Activated T-cell treated with anti-CD3 and anti-CD28 coated beads, Interleukin-2, amount 50 U/mL, for 4 hours (primary cell): Measurements from ENCODE around the gene RGS7. TPM values are rescaled to one million over a fixed set of nuclear protein-coding genes. Genes with fewer than 3 reads are reported as not detected.

Source experiments
- ATAC-seq, 2 donors: fragments of 200-7000 bp; cut with Tn5 transposase; one replicate each; pipeline ENCODE4 v1.10.0; 2021
- DNase-seq: peaks from one replicate; pipeline ENCODE4 v3.0.0-alpha.2; 2020
- H3K27me3 Mint-ChIP-seq: one replicate; pipeline ENCODE4 v1.8.0; 2021; ENCODE audit warnings: low read depth, mixed read lengths
- H3K36me3 Mint-ChIP-seq: one replicate; pipeline ENCODE4 v1.8.0; 2022; ENCODE audit warnings: mixed read lengths; ENCODE audit not compliant: insufficient read depth
- H3K4me1 Mint-ChIP-seq: one replicate; pipeline ENCODE4 v1.8.0; 2021; ENCODE audit warnings: low read depth, mixed read lengths
- H3K4me3 Mint-ChIP-seq: one replicate; pipeline ENCODE4 v1.8.0; 2021; ENCODE audit warnings: mild to moderate bottlenecking, moderate library complexity, mixed read lengths
- H3K9me3 Mint-ChIP-seq: one replicate; pipeline ENCODE4 v1.8.0; 2021; ENCODE audit warnings: mixed read lengths
- total RNA-seq, 3 donors: library from RNA; stranded (reverse); gene quantifications; one replicate each; pipeline ENCODE4 v1.2.1, GENCODE V29; 2021

Gene RGS7
- total RNA-seq, 3 donors from 2014 or later, result not detected

DNA sequence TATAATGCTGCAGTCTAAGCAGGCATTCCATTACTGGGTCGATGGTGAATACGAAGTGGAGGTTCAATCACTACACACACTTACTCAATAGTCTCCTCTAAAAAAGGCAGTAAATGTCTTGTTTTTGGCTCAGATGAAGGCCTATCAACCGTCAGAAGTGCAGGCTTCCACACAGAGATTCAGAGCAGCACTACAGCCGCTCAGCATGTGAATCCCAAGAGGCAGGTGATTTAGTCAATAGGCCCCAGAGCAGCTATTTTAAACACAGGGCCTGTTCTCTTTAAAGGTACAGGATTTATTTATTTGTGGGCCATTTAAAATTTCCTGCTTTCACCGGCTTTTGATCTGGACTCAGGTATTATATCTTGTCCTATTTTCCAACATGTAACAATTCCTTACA, 293.7 kb downstream of the RGS7 start:
- ATAC-seq, result no peak
- no peak overlapping the region for H3K4me3 Mint-ChIP-seq
- DNase-seq, result no peak
- peaks cover 2% of the 10 kb centered on the region for H3K9me3 Mint-ChIP-seq
- no peaks in the 10 kb centered on the region for H3K36me3 Mint-ChIP-seq
- H3K27me3 Mint-ChIP-seq, result no peaks in the 10 kb centered on the region
- no peaks in the 10 kb centered on the region for H3K4me1 Mint-ChIP-seq

- Mint-ChIP-seq H3K4me1 (no peaks in the 10 kb centered on the region), H3K36me3 (no peaks in the 10 kb centered on the region), H3K9me3 (peaks cover 2% of the 10 kb centered on the region), H3K27me3 (no peaks in the 10 kb centered on the region), H3K4me3 (no peak overlapping the region)
- DNase-seq, result no peak
- no peak for ATAC-seq
Measured at GRCh38 chr1:241061062-241061461, 295.9 kb downstream of the RGS7 start.

DNA sequence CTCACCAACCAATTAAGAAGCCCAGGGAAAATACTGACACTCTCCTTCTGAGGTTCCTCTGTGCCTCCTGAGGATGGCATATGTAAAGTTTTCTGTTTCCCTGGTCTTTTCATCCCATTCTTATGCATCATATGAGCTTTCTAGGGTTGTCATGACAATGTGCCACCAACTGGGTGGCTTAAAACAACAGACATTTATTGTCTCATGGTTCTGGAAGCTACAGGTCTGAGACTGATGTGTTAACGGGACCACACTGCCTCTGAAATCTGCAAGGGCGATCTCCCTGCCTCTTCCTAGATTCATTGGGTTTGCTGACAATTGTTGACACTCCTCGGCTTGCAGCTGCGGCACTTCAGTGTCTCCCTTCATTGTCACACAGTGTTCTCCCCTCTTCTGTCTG, 308.4 kb downstream of the RGS7 start:
- ATAC-seq, result no peak
- no peak overlapping the region for H3K4me3 Mint-ChIP-seq
- H3K27me3 Mint-ChIP-seq, result no peaks in the 10 kb centered on the region
- H3K36me3 Mint-ChIP-seq, result no peaks in the 10 kb centered on the region
- no peaks in the 10 kb centered on the region for H3K4me1 Mint-ChIP-seq
- no peak for DNase-seq
- peaks cover 3% of the 10 kb centered on the region for H3K9me3 Mint-ChIP-seq

GRCh38 chr1:241045659-241046058, 311.3 kb downstream of the RGS7 start:
- Mint-ChIP-seq H3K36me3 (no peaks in the 10 kb centered on the region), H3K4me3 (no peak overlapping the region), H3K4me1 (no peaks in the 10 kb centered on the region), H3K9me3 (peaks cover 6% of the 10 kb centered on the region), H3K27me3 (no peaks in the 10 kb centered on the region)
- DNase-seq, result no peak
- ATAC-seq, result no peak

DNA sequence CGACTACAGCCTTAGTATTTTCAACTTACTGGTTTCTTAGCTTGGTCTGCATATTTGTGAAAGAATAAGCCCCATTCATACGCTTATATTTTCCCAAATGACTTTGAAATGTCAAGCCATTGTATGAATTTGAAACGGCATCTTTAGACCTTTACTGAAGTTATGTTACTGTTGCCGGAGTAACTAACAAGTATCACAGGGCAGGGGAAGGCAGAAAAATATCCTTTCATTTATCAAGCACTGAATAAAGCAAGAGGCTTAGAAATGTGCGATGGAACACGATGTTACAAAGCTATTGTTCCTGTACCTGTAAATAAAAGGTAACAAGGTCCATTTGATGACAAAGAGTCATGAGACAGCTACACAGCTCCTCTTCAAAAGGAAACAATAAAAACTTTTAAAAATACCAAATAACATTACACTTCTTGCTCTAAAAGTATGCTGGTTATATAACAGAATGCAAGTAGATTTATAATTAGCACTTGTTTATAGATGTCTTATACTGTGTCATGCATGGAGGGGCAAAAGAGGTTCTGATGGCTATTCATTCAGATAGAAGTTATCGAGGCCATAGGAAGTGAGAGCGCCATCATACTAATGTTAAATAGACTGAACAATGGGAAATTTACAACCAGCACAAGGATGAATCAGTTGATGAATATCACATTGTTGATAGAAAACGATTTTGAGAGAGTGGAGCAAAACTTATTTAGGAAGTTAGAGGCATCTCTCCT, 322.6 kb downstream of the RGS7 start:
- peaks cover 6% of the 10 kb centered on the region for H3K9me3 Mint-ChIP-seq
- no peaks in the 10 kb centered on the region for H3K4me1 Mint-ChIP-seq
- H3K27me3 Mint-ChIP-seq, result no peaks in the 10 kb centered on the region
- DNase-seq (no peak), ATAC-seq (no peak)
- H3K36me3 Mint-ChIP-seq, result no peaks in the 10 kb centered on the region
- no peak overlapping the region for H3K4me3 Mint-ChIP-seq

DNA sequence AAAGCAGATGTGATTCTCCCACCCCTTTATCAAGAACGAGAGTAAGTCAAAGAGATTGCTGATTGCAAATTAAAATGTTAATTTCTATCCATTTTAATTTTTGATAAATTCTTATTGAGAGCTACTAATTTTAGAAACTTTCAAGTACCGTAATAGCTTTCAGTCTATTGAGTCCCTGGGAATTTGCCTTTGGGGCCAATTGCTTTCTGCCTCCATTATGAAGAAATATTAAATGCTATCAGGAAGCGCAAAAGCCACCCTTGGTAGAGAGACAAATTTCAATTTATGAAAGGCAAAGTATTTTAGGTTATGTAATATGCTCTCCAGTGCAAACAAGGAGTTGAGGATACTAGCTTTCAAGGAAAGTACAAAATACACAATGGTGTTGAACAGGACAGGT, 332.2 kb downstream of the RGS7 start:
- Mint-ChIP-seq H3K4me3 (no peak overlapping the region), H3K4me1 (no peaks in the 10 kb centered on the region), H3K36me3 (no peaks in the 10 kb centered on the region), H3K27me3 (no peaks in the 10 kb centered on the region), H3K9me3 (no peaks in the 10 kb centered on the region)
- no peak for ATAC-seq
- DNase-seq, result no peak

DNA sequence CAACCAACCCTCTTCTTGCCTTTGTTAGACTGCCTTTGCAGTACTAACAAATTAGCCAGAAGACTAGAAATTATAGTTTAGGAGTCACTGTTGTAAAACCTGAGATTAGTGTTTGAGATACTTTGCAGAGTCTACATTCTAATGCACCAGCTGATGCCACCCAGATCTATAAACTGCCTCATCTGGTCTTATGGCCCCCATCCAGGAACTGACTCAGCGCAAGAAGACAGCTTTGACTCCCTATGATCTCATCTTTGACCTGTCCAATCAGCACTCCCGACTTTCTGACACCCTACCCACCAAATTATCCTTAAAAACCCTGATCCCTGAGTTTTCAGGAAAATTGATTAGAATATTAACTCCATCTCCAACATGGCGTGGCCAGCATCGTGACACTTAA, 334.6 kb downstream of the RGS7 start:
- ATAC-seq, result no peak
- no peaks in the 10 kb centered on the region for H3K27me3 Mint-ChIP-seq

GRCh38 chr1:241020851-241021697, 335.9 kb downstream of the RGS7 start:
- DNase-seq, result no peak
- H3K4me3 Mint-ChIP-seq, result no peak overlapping the region
- peaks cover 21% of the 10 kb centered on the region for H3K9me3 Mint-ChIP-seq
- no peak for ATAC-seq
- no peaks in the 10 kb centered on the region for H3K36me3 Mint-ChIP-seq
- no peaks in the 10 kb centered on the region for H3K4me1 Mint-ChIP-seq
- H3K27me3 Mint-ChIP-seq, result no peaks in the 10 kb centered on the region

More for the DNA sequence above, 334.6 kb downstream of the RGS7 start:
- Mint-ChIP-seq H3K4me3 (no peak overlapping the region), H3K9me3 (peaks cover 13% of the 10 kb centered on the region), H3K36me3 (no peaks in the 10 kb centered on the region), H3K4me1 (no peaks in the 10 kb centered on the region)
- DNase-seq, result no peak

DNA sequence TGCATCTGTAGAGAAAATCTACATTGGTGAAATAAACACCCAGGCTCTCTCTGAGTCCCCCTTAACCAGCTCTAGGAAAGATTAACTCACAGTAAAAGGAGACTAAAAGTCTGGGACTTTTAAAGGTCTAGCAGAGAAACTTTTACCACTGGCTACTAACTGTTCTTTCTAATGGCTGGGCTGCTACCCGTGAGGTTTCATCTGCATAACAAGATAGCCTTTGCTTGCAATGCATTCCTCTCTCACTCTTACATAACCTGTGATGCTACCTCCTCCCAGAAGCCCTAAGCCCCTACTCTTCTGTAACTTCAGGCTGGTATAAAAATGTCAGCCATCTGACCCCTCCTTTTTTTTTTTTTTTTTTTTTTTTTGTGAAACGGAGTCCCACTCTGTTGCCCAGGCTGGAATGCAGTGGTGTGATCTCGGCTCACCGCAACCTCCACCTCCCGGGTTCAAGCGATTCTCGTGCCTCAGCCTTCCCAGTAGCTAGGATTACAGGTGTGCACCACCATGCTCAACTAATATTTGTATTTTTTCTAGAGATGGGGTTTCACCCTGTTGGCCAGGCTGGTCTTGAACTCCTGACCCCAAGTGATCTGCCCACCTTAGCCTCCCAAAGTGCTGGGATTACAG, 344.2 kb downstream of the RGS7 start:
- no peak overlapping the region for H3K4me3 Mint-ChIP-seq
- DNase-seq (no peak), ATAC-seq (no peak)
- H3K9me3 Mint-ChIP-seq, result peaks cover 20% of the 10 kb centered on the region
- no peaks in the 10 kb centered on the region for H3K4me1 Mint-ChIP-seq
- H3K27me3 Mint-ChIP-seq, result no peaks in the 10 kb centered on the region
- no peaks in the 10 kb centered on the region for H3K36me3 Mint-ChIP-seq

GRCh38 chr1:241007668-241008067, 349.3 kb downstream of the RGS7 start:
- DNase-seq (no peak), ATAC-seq (no peak)
- H3K27me3 Mint-ChIP-seq, result no peaks in the 10 kb centered on the region
- H3K4me3 Mint-ChIP-seq, result no peak overlapping the region
- H3K36me3 Mint-ChIP-seq, result no peaks in the 10 kb centered on the region
- H3K4me1 Mint-ChIP-seq, result no peaks in the 10 kb centered on the region
- peaks cover 10% of the 10 kb centered on the region for H3K9me3 Mint-ChIP-seq

- Mint-ChIP-seq H3K27me3 (no peaks in the 10 kb centered on the region), H3K4me3 (no peak overlapping the region), H3K4me1 (no peaks in the 10 kb centered on the region), H3K9me3 (peaks cover 15% of the 10 kb centered on the region), H3K36me3 (no peaks in the 10 kb centered on the region)
- ATAC-seq, result no peak
- no peak for DNase-seq
Measured at GRCh38 chr1:240999826-241000225, 357.2 kb downstream of the RGS7 start.

DNA sequence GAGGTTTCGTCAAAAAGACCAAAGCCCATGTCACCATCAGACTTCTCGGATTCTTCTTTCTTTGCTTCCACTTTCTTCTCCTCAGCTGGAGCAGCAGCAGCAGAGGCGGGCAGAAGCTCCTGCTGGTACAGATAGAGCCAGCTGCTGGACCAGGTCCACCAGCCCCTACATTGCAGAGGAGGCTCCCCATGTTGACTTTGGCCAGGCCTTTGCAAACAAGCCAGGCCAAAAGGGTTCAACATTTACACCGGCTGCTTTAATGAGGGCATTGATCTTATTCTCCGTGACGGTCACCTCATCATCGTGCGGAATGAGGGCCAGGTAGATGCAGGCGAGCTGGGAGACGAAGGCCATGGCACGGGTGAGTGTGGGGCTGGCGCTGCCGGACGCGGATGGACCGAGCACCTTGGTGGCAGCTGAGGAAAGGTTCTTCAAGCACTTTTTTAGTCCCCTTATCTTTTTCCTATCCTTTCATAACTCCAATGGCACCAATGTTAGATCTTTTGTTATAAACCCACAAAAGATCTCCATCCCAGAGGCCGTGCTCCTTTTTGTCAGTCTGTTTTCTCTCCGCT, 358.5 kb downstream of the RGS7 start:
- H3K4me3 Mint-ChIP-seq, result no peak overlapping the region
- DNase-seq (no peak), ATAC-seq (no peak)
- no peaks in the 10 kb centered on the region for H3K4me1 Mint-ChIP-seq
- peaks cover 19% of the 10 kb centered on the region for H3K9me3 Mint-ChIP-seq
- H3K27me3 Mint-ChIP-seq, result no peaks in the 10 kb centered on the region
- H3K36me3 Mint-ChIP-seq, result no peaks in the 10 kb centered on the region

- no peak for ATAC-seq
- H3K36me3 Mint-ChIP-seq, result no peaks in the 10 kb centered on the region
- no peaks in the 10 kb centered on the region for H3K27me3 Mint-ChIP-seq
- no peaks in the 10 kb centered on the region for H3K4me1 Mint-ChIP-seq
- peaks cover 19% of the 10 kb centered on the region for H3K9me3 Mint-ChIP-seq
- no peak for DNase-seq
- no peak overlapping the region for H3K4me3 Mint-ChIP-seq
Measured at GRCh38 chr1:240998024-240998423, 359.0 kb downstream of the RGS7 start.

- H3K36me3 Mint-ChIP-seq, result no peaks in the 10 kb centered on the region
- ATAC-seq (no peak), DNase-seq (no peak)
- no peaks in the 10 kb centered on the region for H3K27me3 Mint-ChIP-seq
- H3K4me1 Mint-ChIP-seq, result no peaks in the 10 kb centered on the region
- no peak overlapping the region for H3K4me3 Mint-ChIP-seq
- peaks cover 3% of the 10 kb centered on the region for H3K9me3 Mint-ChIP-seq
Measured at GRCh38 chr1:240993004-240993403, 364.0 kb downstream of the RGS7 start.
